Astrocyte (in vitro differentiated cells and primary cell): ENCODE results near the gene GPR39.

ENCODE experiments used
- EZH2 ChIP-seq: IDR thresholded peaks from 2 replicates; pipeline ENCODE4 v1.6.1; 2012; ENCODE audit warnings: mild to moderate bottlenecking, low read length, inconsistent platforms; ENCODE audit not compliant: insufficient read depth
- TF ChIP-seq, protein P1 (sequence below): IDR thresholded peaks from 2 replicates; pipeline ENCODE4 v1.5.1; 2011; ENCODE audit warnings: low read depth, mild to moderate bottlenecking, inconsistent platforms, low read length, moderate library complexity; ENCODE audit not compliant: insufficient read depth

DNA sequence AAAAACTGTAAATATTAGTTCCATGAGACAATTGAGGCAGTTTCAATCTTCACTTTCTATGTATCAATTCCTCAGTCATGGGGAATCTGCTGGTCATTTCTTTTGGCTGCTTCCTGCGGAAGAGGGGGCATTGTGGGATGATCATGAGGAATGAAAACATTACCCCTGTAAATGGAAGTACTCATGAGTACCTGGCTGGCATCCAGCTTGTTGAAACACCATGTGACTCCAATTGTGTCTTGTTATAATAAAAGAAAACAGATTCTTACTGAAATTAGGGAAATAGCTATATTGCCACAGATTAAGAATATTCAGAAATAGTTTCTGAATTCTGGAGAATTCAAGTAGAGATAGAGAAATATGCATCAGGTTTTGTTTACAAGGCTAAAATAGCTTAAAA is 41.6 kb upstream of the GPR39 start:
- no peak for TF ChIP-seq EZH2
- TF ChIP-seq, protein P1, sequence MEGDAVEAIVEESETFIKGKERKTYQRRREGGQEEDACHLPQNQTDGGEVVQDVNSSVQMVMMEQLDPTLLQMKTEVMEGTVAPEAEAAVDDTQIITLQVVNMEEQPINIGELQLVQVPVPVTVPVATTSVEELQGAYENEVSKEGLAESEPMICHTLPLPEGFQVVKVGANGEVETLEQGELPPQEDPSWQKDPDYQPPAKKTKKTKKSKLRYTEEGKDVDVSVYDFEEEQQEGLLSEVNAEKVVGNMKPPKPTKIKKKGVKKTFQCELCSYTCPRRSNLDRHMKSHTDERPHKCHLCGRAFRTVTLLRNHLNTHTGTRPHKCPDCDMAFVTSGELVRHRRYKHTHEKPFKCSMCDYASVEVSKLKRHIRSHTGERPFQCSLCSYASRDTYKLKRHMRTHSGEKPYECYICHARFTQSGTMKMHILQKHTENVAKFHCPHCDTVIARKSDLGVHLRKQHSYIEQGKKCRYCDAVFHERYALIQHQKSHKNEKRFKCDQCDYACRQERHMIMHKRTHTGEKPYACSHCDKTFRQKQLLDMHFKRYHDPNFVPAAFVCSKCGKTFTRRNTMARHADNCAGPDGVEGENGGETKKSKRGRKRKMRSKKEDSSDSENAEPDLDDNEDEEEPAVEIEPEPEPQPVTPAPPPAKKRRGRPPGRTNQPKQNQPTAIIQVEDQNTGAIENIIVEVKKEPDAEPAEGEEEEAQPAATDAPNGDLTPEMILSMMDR = no peak
